Skin epidermis (tissue), 12 donors: ENCODE results near the gene CCDC85A.
A peak's percentile ranks its signal among the peaks of the same experiment; 100 is the strongest.

Experiments used
- H3K27ac ChIP-seq, 21 experiments: fragments of 200-600 bp; sonication (generic) in 11 of 21; one replicate each; pipeline ENCODE4 v1.5.0; 2020; ENCODE audit warnings: mild to moderate bottlenecking in 3 of 21, inconsistent platforms in 2 of 21, moderate library complexity in 2 of 21
- H3K4me3 ChIP-seq, 7 experiments: fragments of 200-600 bp; sonication (generic) in 2 of 7; one replicate each; pipeline ENCODE4 v1.5.0; 2020; ENCODE audit warnings: inconsistent platforms in 2 of 7, mild to moderate bottlenecking in 2 of 7, moderate library complexity in 1 of 7

Gene CCDC85A

GRCh38 chr2:56231361-56231760 is 47.6 kb downstream of the CCDC85A start:
- no peak overlapping the region for H3K27ac ChIP-seq
- H3K4me3 ChIP-seq: no peak overlapping the region

GRCh38 chr2:56232912-56233311 is 49.1 kb downstream of the CCDC85A start:
- H3K27ac ChIP-seq: no peak overlapping the region
- H3K4me3 ChIP-seq: no peak overlapping the region

DNA sequence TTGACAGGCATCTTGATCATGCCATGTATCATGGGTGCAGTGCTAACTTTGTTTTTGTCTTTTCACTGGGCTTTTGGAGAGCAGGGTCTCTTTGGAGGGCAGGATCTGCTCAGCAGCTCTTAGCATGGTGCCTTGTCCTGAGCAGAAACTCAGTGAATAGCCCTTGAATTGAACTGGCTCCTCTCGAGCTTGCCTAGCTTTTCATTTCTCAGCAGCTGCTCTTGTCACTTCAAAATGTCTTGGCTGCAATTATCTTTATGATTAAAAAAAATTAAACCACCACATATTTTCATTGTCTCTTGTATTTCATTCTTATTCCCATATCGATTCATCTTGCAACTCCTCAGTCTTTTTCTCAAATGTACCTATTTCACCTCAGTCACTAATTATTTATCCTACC is 50.5 kb downstream of the CCDC85A start:
- Histone ChIP-seq H3K27ac (no peak overlapping the region), H3K4me3 (no peak overlapping the region)

DNA sequence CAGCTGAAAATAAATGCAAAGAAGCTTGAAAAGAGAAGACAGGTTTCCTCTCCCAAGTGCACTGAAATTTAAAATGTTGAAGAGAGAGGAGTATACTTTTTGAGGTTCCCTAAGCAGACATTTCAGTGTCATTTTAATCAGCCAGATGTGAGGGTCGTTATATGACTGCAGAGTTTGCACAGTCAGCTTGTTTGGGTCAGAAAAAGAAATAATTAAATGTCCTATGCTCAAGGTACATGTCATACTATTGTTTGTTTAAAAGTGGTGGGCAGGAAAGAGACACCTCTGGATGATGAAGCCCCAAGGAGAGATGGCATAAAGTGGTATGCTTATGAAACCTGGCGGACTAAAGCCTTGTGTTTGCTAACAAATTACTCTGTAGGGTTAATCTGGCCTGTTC is 55.2 kb downstream of the CCDC85A start:
- H3K27ac ChIP-seq: no peak overlapping the region

GRCh38 chr2:56239437-56239836 is 55.6 kb downstream of the CCDC85A start:
- no peak overlapping the region for H3K27ac ChIP-seq

More for the DNA sequence above, 55.2 kb downstream of the CCDC85A start:
- H3K4me3 ChIP-seq: no peak overlapping the region

DNA sequence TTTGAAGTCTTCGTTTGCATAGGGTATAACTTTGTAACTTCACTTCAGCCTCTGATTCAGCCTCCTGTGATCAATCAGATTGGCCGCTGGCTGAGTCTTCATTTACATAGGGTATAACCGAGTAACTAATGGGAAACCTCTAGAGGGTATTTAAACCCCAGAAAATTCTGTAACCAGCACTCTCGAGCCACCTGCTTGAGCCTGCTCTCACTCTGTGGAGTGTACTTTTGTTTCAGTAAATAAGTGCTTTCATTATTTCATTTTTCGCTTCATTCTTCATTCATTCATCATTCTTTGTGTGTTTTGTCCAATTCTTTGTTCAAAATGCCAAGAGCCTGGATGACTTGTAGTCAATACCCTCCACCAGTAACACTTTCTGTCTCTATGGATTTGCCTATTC is 56.4 kb downstream of the CCDC85A start:
- Histone ChIP-seq H3K27ac (no peak overlapping the region), H3K4me3 (no peak overlapping the region)

More at GRCh38 chr2:56239437-56239836, 55.6 kb downstream of the CCDC85A start:
- H3K4me3 ChIP-seq: no peak overlapping the region

GRCh38 chr2:56244506-56244905 is 60.7 kb downstream of the CCDC85A start:
- H3K27ac ChIP-seq: no peak overlapping the region
- no peak overlapping the region for H3K4me3 ChIP-seq

DNA sequence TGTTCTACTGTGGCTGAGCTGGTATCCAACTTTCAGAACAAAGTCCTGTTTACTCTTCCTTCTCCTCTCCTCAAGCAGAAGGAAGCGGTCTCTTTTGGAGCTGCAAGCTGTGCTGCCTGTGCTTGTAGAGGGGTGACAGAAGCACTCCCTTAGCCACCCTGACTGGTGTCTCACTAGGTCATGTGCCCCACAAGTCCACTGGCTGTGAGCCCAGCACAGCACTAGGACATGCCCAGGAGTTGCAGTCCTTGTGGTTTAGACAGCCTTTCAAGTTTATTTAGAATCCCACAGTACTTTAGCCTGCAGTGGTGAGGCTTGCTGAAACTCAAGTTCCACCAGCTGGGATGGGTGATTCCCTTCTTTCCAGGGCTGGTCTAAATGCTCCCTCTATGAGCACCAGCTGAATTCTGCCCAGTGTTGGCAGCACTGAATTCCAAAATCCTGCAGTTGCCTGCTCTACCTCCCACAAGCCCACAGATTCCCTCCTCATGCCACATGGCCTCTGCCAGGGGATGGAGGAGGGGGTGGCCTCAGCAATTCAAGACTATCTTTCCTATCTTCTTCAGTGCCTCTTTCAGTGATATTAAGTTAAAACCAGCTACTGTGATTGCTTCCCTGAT is 61.2 kb downstream of the CCDC85A start:
- Histone ChIP-seq H3K4me3 (no peak overlapping the region), H3K27ac (no peak overlapping the region)

GRCh38 chr2:56248965-56249742 is 65.4 kb downstream of the CCDC85A start:
- no peak overlapping the region for H3K4me3 ChIP-seq
- no peak overlapping the region for H3K27ac ChIP-seq

- Histone ChIP-seq H3K27ac (no peak overlapping the region), H3K4me3 (no peak overlapping the region)
Observed at GRCh38 chr2:56250153-56250729, 66.5 kb downstream of the CCDC85A start.

DNA sequence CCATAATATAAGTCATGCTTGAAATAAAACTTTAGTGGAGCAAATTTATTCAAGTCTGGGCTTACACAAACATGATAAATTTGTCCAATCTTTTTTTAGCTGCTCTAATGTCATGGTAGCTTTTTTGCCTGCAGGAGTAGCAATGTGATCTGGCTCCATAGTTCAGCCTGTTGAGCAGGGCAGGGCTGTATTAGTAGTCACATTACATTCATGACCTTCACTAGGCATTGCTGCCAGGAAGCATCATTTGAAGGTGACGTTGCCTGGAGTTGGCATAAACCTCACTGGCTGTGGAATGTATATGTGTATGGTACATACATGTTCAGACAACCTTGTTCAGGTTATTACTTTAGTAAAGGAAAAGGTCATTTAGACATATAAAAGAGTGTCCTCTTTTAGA is 76.6 kb downstream of the CCDC85A start:
- no peak overlapping the region for H3K27ac ChIP-seq
- H3K4me3 ChIP-seq: no peak overlapping the region

GRCh38 chr2:56262241-56262640 is 78.5 kb downstream of the CCDC85A start:
- Histone ChIP-seq H3K4me3 (no peak overlapping the region), H3K27ac (no peak overlapping the region)

DNA sequence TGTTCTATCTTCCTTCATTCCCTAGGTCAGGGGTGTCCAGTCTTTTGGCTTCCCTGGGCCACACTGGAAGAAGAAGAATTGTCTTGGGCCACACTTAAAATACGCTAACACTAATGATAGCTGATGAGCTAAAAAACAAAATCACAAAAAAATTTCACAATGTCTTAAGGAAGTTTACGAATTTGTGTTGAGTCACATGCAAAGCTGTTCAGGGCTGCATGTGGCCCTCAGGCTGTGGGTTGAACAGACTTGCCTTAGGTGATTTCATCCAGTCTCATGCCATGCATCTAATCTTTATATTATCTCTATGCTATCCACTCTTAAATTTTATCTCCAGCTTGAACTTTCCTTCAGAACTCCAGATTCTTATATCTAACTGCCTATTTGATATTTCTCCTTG is 80.1 kb downstream of the CCDC85A start:
- Histone ChIP-seq H3K4me3 (no peak overlapping the region), H3K27ac (no peak overlapping the region)

GRCh38 chr2:56266761-56267414 is 83.1 kb downstream of the CCDC85A start:
- Histone ChIP-seq H3K27ac (peak overlapping the region in 1 of 21 experiments; percentile 29), H3K4me3 (no peak overlapping the region)

DNA sequence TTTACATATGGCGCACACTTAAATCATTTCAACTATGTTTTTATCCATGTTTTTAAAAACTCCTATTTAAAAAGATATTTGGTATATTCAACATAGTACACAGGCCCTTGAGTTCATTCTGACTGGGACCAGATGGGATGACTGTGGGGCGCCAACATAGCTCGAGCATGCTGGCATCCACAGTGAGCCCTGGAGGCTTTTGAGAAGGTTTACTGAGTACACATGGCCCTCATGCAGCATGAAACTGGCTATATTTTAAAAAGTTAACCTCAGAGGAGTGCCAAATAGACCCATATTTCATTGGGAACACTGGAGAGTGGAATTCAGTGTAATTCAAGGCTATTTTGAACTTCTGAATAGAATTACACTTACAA is 83.6 kb downstream of the CCDC85A start:
- H3K27ac ChIP-seq: no peak overlapping the region

GRCh38 chr2:56268856-56269255 is 85.1 kb downstream of the CCDC85A start:
- H3K27ac ChIP-seq: no peak overlapping the region
- H3K4me3 ChIP-seq: no peak overlapping the region

More for the DNA sequence above, 83.6 kb downstream of the CCDC85A start:
- H3K4me3 ChIP-seq: no peak overlapping the region

GRCh38 chr2:56271275-56271674 is 87.5 kb downstream of the CCDC85A start:
- no peak overlapping the region for H3K27ac ChIP-seq
- H3K4me3 ChIP-seq: no peak overlapping the region

- no peak overlapping the region for H3K4me3 ChIP-seq
- H3K27ac ChIP-seq: no peak overlapping the region
Observed at GRCh38 chr2:56285224-56285623, 101.4 kb downstream of the CCDC85A start.

- H3K27ac ChIP-seq: no peak overlapping the region
Observed at GRCh38 chr2:56286936-56287335, 103.1 kb downstream of the CCDC85A start.

DNA sequence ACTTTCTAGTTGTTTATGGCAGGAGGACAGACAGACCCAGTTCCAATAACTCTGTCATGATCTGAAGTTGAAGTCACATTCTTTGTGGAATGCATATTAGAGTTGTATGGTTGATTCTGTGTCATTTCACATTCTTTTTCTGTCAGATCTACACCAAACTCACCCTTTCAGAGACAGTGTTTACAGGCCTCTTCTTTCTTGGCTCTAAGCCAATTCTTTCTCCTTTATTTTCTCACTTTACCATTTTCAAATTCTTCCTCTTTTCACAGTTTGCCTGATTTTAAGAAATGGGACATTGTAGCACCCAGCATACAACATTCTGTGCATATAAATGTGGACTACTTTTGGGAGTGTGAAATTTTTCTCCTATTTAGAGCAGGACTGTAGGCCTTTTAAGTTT is 103.7 kb downstream of the CCDC85A start:
- no peak overlapping the region for H3K4me3 ChIP-seq
- no peak overlapping the region for H3K27ac ChIP-seq

More at GRCh38 chr2:56286936-56287335, 103.1 kb downstream of the CCDC85A start:
- no peak overlapping the region for H3K4me3 ChIP-seq

DNA sequence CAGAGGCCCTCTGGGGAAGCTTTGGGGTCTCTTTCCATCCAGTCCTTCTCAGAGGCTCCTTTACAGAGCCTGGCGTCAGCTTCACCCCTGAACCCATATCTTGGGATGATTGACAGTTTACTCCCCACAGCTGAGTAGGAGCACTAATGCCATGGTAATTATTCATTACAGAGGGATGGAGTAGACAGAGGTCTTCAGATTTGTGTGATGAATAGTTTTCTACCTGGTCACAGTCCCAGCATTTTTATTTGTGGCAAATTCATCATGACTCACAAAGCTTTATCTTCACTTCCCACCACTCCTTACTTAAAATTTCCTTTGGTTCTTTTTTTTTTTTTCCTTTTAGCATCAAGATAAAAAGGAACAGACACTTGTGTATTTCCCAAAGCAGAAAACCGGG is 104.2 kb downstream of the CCDC85A start:
- H3K4me3 ChIP-seq: no peak overlapping the region
- H3K27ac ChIP-seq: no peak overlapping the region
